Keratinocyte (primary cell): ENCODE results near the gene ADGRD1.
"Not testable (repeated sequence)": the region's sequence is repeated elsewhere in the genome, so short reads cannot be mapped to it uniquely, and the experiment has no call there.

Experiments used
- CTCF ChIP-seq, 3 experiments: IDR thresholded peaks in 1 of 3; conservative IDR thresholded peaks in 1 of 3; optimal IDR thresholded peaks in 1 of 3; 2 replicates in 2 of 3; 3 replicates in 1 of 3; pipeline versions ENCODE3 to v1.5.1; 2011; ENCODE audit warnings: low read length in 3 of 3, mild to moderate bottlenecking in 3 of 3, moderate library complexity in 2 of 3, control low read depth in 1 of 3, inconsistent platforms in 1 of 3; ENCODE audit not compliant: insufficient read depth in 2 of 3; ENCODE audit errors: extremely low read depth in 1 of 3
- EZH2 ChIP-seq: IDR thresholded peaks from one replicate; pipeline ENCODE4 v1.6.1; 2012; ENCODE audit warnings: inconsistent platforms, mild to moderate bottlenecking, low read length, moderate library complexity

GRCh38 chr12:130995386-130995969 is 41.8 kb downstream of the ADGRD1 start:
- not testable (repeated sequence) for TF ChIP-seq CTCF (optimal IDR thresholded peaks at IDR 0.05 in 1 of 3, IDR thresholded peaks at IDR 0.05 in 1 of 3, conservative IDR thresholded peaks at IDR 0.05 in 1 of 3; ENCODE audit: extremely low read depth in 1 of 3, insufficient read depth in 2 of 3, low read length in 3 of 3); EZH2
